ENCODE measurements around the gene VDR. TPM values are rescaled to one million over a fixed set of nuclear protein-coding genes. Genes with fewer than 3 reads are reported as not detected.
A peak's percentile ranks its signal among the peaks of the same experiment; 100 is the strongest.

Gene VDR
- total RNA-seq, 4 donors from 2014 or later, result 62.3 to 191 (median 117) TPM

DNA sequence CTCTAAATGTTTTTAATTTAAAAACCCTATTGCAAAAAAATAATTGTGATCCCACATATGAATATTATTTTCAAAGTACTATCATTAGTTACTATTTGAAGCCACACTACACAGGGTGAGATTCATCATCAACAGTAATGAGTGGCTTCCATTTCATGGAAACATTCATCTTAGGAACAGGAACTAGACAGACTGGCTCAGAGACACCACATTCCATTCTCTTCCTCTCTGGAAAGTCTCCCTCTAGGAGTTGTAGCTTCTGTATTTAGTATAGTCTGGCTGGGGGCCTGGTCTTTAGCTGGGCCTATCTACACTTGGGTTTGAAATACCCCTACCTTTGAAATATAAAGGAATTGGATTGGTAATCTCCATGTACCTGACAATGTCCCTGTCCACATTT is 6.2 kb upstream of the VDR start:
- in situ Hi-C loops (cut with MboI; ENCODE audit: low pct_ligation_motif_present in 1 of 4, low pct_unique_long_range_greater_than_20kb in 1 of 4, low sequenced_read_pairs in 3 of 4) (no loop called here), intact Hi-C loops (cut with DNase I; ENCODE audit: low total_unique reads) (no loop called here)
- Histone ChIP-seq H3K4me3 (no peak overlapping the region), H3K4me1 (peaks cover 0 to 39% (median 14%) of the 10 kb centered on the region in 4 donors), H3K27me3 (peaks cover 3% of the 10 kb centered on the region), H3K9me3 (no peaks in the 10 kb centered on the region), H3K27ac (no peak overlapping the region), H3K36me3 (no peaks in the 10 kb centered on the region)
- no peak for DNase-seq
- no peak for TF ChIP-seq EP300 (IDR thresholded peaks at IDR 0.05; ENCODE audit: low read depth)
- no peak for TF ChIP-seq POLR2AphosphoS5 (IDR thresholded peaks at IDR 0.05)
- TF ChIP-seq, protein P1, sequence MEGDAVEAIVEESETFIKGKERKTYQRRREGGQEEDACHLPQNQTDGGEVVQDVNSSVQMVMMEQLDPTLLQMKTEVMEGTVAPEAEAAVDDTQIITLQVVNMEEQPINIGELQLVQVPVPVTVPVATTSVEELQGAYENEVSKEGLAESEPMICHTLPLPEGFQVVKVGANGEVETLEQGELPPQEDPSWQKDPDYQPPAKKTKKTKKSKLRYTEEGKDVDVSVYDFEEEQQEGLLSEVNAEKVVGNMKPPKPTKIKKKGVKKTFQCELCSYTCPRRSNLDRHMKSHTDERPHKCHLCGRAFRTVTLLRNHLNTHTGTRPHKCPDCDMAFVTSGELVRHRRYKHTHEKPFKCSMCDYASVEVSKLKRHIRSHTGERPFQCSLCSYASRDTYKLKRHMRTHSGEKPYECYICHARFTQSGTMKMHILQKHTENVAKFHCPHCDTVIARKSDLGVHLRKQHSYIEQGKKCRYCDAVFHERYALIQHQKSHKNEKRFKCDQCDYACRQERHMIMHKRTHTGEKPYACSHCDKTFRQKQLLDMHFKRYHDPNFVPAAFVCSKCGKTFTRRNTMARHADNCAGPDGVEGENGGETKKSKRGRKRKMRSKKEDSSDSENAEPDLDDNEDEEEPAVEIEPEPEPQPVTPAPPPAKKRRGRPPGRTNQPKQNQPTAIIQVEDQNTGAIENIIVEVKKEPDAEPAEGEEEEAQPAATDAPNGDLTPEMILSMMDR (IDR thresholded peaks at IDR 0.05), result no peak
- no peak for TF ChIP-seq POLR2A (IDR thresholded peaks at IDR 0.05)

DNA sequence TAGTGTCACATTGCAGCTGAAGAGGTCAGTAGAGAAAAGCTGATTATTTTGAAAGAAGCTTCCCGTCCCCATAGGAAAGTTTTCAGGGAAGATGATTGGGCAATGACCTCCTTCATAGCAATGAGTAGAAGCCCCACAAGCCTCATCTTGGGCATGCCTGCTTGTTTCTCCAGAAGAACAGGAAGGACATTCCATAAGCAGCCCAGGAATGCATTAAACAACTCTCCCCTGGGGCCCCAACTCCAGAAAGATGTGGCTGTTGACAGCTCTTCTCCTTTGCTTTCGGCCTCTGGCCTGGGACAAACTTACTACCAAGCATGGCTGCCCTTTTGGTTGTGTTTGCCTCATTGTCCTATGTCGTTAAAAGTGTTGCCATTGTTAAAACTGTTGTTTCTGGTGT is 5.7 kb upstream of the VDR start:
- TF ChIP-seq EP300 (IDR thresholded peaks at IDR 0.05; ENCODE audit: low read depth) (no peak), POLR2A (IDR thresholded peaks at IDR 0.05) (no peak), POLR2AphosphoS5 (IDR thresholded peaks at IDR 0.05) (no peak)
- TF ChIP-seq, protein P1 (IDR thresholded peaks at IDR 0.05), result no peak
- no peak overlapping the region for H3K4me3 ChIP-seq
- in situ Hi-C loops (cut with MboI; ENCODE audit: low pct_ligation_motif_present in 1 of 4, low pct_unique_long_range_greater_than_20kb in 1 of 4, low sequenced_read_pairs in 3 of 4) (no loop called here), intact Hi-C loops (cut with DNase I; ENCODE audit: low total_unique reads) (no loop called here)
- H3K27me3 ChIP-seq, result peaks cover 3% of the 10 kb centered on the region
- no peak overlapping the region for H3K27ac ChIP-seq
- H3K36me3 ChIP-seq, result no peaks in the 10 kb centered on the region
- peaks cover 4 to 44% (median 14%) of the 10 kb centered on the region in 4 donors for H3K4me1 ChIP-seq
- WGBS, 2 donors (ENCODE audit: low coverage in 1 of 2), result 77 to 100% methylated on average over 1 to 3 of the region's 3 CpGs
- no peak for DNase-seq
- H3K9me3 ChIP-seq, result no peaks in the 10 kb centered on the region

DNA sequence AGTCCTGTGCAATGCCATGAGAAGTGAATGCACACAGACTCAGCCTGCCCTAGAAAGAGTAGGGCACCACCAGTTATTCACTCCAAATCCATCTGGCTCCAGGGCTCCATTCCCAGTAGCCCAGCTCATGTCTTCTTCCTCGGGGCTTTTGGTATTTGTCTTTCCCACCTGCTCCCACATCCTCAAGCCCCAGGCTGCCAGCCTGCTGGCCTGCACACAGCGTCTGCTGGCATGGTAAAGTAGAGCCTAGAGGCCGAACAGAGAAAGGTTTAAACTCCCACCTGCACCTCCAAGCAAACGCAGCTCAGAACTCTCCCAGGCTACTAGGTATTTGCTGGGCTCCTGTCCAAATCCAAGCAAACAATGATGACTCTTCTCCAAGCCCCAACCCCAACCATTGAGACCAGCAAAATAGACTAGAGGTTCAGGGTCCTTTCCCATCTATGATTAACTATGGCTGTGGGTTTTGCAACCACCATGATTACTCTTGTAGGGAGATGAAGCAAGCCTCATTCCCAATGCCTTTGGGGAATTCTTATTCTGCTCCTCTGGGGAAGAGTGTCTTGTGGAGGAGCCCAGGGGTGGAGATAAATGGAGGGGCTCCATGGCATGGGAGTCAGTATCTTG is 5.2 kb upstream of the VDR start:
- in situ Hi-C loops (cut with MboI; ENCODE audit: low pct_ligation_motif_present in 1 of 4, low pct_unique_long_range_greater_than_20kb in 1 of 4, low sequenced_read_pairs in 3 of 4), result no loop called here
- no peak for DNase-seq
- intact Hi-C loops (cut with DNase I; ENCODE audit: low total_unique reads), result no loop called here
- H3K27ac ChIP-seq, result no peak overlapping the region
- WGBS, 2 donors (ENCODE audit: low coverage in 1 of 2), result 53% methylated on average over 4 of the region's 4 CpGs; no CpG with 5 or more reads in 1 of the 2 donors
- no peaks in the 10 kb centered on the region for H3K36me3 ChIP-seq
- H3K27me3 ChIP-seq, result peaks cover 3% of the 10 kb centered on the region
- peaks cover 4 to 46% (median 17%) of the 10 kb centered on the region in 4 donors for H3K4me1 ChIP-seq
- no peaks in the 10 kb centered on the region for H3K9me3 ChIP-seq
- TF ChIP-seq EP300 (IDR thresholded peaks at IDR 0.05; ENCODE audit: low read depth), result no peak
- no peak overlapping the region for H3K4me3 ChIP-seq

DNA sequence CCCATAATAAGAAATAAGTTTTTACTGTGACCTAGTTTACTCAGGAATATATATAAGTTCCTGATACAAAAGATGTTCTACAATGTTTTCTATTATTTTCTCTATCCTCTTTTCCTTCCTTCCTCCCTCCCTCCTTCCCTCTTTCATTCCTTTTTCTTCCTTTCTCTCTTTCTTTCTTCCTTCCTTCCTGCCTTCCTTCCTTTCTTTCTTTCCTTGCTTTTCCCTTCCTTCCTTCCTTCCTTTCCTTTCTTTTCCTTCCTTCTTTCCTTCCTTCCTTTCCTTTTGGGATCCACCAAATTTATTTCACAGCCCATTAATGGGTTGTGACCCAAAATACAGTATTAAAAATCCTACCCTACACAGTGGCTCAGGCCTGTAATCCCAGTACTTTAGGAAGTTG is 3.9 kb upstream of the VDR start:
- TF ChIP-seq EP300 (IDR thresholded peaks at IDR 0.05; ENCODE audit: low read depth) (no peak), POLR2A (IDR thresholded peaks at IDR 0.05) (no peak), POLR2AphosphoS5 (IDR thresholded peaks at IDR 0.05) (no peak)
- TF ChIP-seq, protein P1 (IDR thresholded peaks at IDR 0.05), result no peak
- peak overlapping the region; percentile 58 to 79 (median 67) for H3K27ac ChIP-seq
- no peak for DNase-seq
- peaks cover 5 to 50% (median 23%) of the 10 kb centered on the region in 4 donors for H3K4me1 ChIP-seq
- H3K9me3 ChIP-seq, result no peaks in the 10 kb centered on the region
- in situ Hi-C loops (cut with MboI; ENCODE audit: low pct_ligation_motif_present in 1 of 4, low pct_unique_long_range_greater_than_20kb in 1 of 4, low sequenced_read_pairs in 3 of 4), result no loop called here
- no peaks in the 10 kb centered on the region for H3K36me3 ChIP-seq
- intact Hi-C loops (cut with DNase I; ENCODE audit: low total_unique reads), result no loop called here
- H3K27me3 ChIP-seq, result no peaks in the 10 kb centered on the region
- H3K4me3 ChIP-seq, result no peak overlapping the region

All from transverse colon (tissue), 4 donors.